HuH-7.5 (cell line): ENCODE results near the gene GOPC.

Experiments
- DNase-seq: peaks from one replicate; pipeline ENCODE4 v3.0.0; 2011; ENCODE audit warnings: low spot score

The GOPC gene

GRCh38 chr6:117513778-117514365 lies 88.4 kb downstream of the GOPC start:
- no peak for DNase-seq

GRCh38 chr6:117512987-117513573 lies 89.2 kb downstream of the GOPC start:
- no peak for DNase-seq

- no peak for DNase-seq
Measured at GRCh38 chr6:117512056-117512828, 90.1 kb downstream of the GOPC start.
